IMR-90 (cell line): ENCODE data around the gene PRKAG2. TPM values are rescaled to one million over a fixed set of nuclear protein-coding genes. Genes with fewer than 3 reads are reported as not detected.

Experiments
- ATAC-seq: fragments of 200-7000 bp; cut with Tn5 transposase; 2 replicates; pipeline ENCODE4 v1.9.1; 2020; ENCODE audit warnings: low read depth, mild to moderate bottlenecking, moderate library complexity
- BruUV-seq: library from RNA; stranded (reverse); fragments of 400-500 nt; replicated peaks from 2 replicates; lab custom pipeline; 2021; lab: Mats Ljungman, UMichigan
- CTCF ChIA-PET: fragments of 300-600 bp; formaldehyde crosslinking; extraction: SDS; loops from one replicate; lab custom pipeline; 2021; ENCODE audit warnings: antibody characterized with exemption; lab: Yijun Ruan, JAX
- POLR2A ChIA-PET: fragments of 300-600 bp; sonication (Branson Sonifier 250); formaldehyde crosslinking; loops from one replicate; lab custom pipeline; 2022; ENCODE audit warnings: antibody characterized with exemption; ENCODE audit not compliant: unreplicated experiment; lab: Charles Lee
- DNase-seq: peaks from one replicate; pipeline ENCODE4 v3.0.0; 2013
- H2AFZ ChIP-seq: replicated peaks from 2 replicates; pipeline ENCODE3; 2013; ENCODE audit warnings: low read length, mild to moderate bottlenecking; ENCODE audit not compliant: poor library complexity
- H2AK5ac ChIP-seq: 2 replicates; pipeline ENCODE4 v1.6.1; 2013; ENCODE audit warnings: low read depth, low read length, inconsistent platforms
- H2AK9ac ChIP-seq: replicated peaks from 2 replicates; pipeline ENCODE3; 2013; ENCODE audit warnings: mild to moderate bottlenecking, low read depth, low read length, moderate library complexity; ENCODE audit not compliant: poor library complexity
- H2BK120ac ChIP-seq: 2 replicates; pipeline ENCODE4 v1.6.1; 2013; ENCODE audit warnings: low read depth, low read length, inconsistent platforms
- H2BK15ac ChIP-seq: 3 replicates; pipeline ENCODE4 v1.6.1; 2013; ENCODE audit warnings: low read depth, low read length, inconsistent platforms
- H2BK20ac ChIP-seq: 2 replicates; pipeline ENCODE4 v1.6.1; 2013; ENCODE audit warnings: low read depth, mild to moderate bottlenecking, inconsistent platforms, low read length, moderate library complexity
- H2BK5ac ChIP-seq: 2 replicates; pipeline ENCODE4 v1.6.1; 2013; ENCODE audit warnings: mild to moderate bottlenecking, low read depth, low read length, inconsistent platforms; ENCODE audit not compliant: poor library complexity, severe bottlenecking
- H3K14ac ChIP-seq: replicated peaks from 2 replicates; pipeline ENCODE4 v1.6.1; 2013; ENCODE audit warnings: low read depth, low read length, inconsistent platforms
- H3K18ac ChIP-seq: 2 replicates; pipeline ENCODE4 v1.6.1; 2013; ENCODE audit warnings: low read depth, low read length, control low read depth
- H3K23ac ChIP-seq: 2 replicates; pipeline ENCODE4 v1.6.1; 2013; ENCODE audit warnings: low read depth, low read length, inconsistent platforms
- H3K27ac ChIP-seq: 2 replicates; pipeline ENCODE4 v1.5.1; 2013; ENCODE audit warnings: mild to moderate bottlenecking, control low read depth, low read length; ENCODE audit not compliant: insufficient read depth
- H3K27me3 ChIP-seq: 2 replicates; pipeline ENCODE4 v1.6.1; 2013; ENCODE audit warnings: low read length; ENCODE audit not compliant: control insufficient read depth, insufficient read depth
- H3K36me3 ChIP-seq: 2 replicates; pipeline ENCODE4 v1.6.1; 2013; ENCODE audit warnings: low read length, mixed read lengths; ENCODE audit not compliant: control insufficient read depth, insufficient read depth
- H3K4ac ChIP-seq: 2 replicates; pipeline ENCODE4 v1.6.1; 2013; ENCODE audit warnings: low read depth, low read length, inconsistent platforms
- H3K4me1 ChIP-seq: 2 replicates; pipeline ENCODE4 v1.6.1; 2013; ENCODE audit warnings: low read length, mixed read lengths; ENCODE audit not compliant: control insufficient read depth, insufficient read depth
- H3K4me2 ChIP-seq: 2 replicates; pipeline ENCODE4 v1.6.1; 2013; ENCODE audit warnings: low read depth, mild to moderate bottlenecking, control low read depth, low read length, moderate library complexity
- H3K4me3 ChIP-seq: 2 replicates; pipeline ENCODE4 v1.5.1; 2013; ENCODE audit warnings: low read depth, mild to moderate bottlenecking, control low read depth, low read length, moderate library complexity; ENCODE audit not compliant: insufficient read depth
- H3K56ac ChIP-seq: 2 replicates; pipeline ENCODE4 v1.6.1; 2013; ENCODE audit warnings: low read length, inconsistent platforms; ENCODE audit not compliant: insufficient read depth; ENCODE audit errors: extremely low read depth
- H3K79me1 ChIP-seq, 2 experiments: 2 replicates each; pipeline ENCODE4 v1.6.1; 2013; ENCODE audit warnings: low read length in 2 of 2, inconsistent platforms in 1 of 2, low read depth in 1 of 2
- H3K9ac ChIP-seq: 2 replicates; pipeline ENCODE4 v1.6.1; 2013; ENCODE audit warnings: low read depth, low read length, control low read depth
- H3K9me1 ChIP-seq: 2 replicates; pipeline ENCODE4 v1.6.1; 2013; ENCODE audit warnings: low read length, inconsistent platforms; ENCODE audit not compliant: insufficient read depth
- H3K9me3 ChIP-seq: 2 replicates; pipeline ENCODE4 v1.6.1; 2013; ENCODE audit warnings: low read length; ENCODE audit not compliant: control insufficient read depth, insufficient read depth
- H4K20me1 ChIP-seq: 2 replicates; pipeline ENCODE4 v1.6.1; 2013; ENCODE audit warnings: low read length, inconsistent platforms; ENCODE audit not compliant: insufficient read depth
- H4K5ac ChIP-seq: 2 replicates; pipeline ENCODE4 v1.6.1; 2013; ENCODE audit warnings: mild to moderate bottlenecking, low read depth, low read length, control low read depth
- H4K8ac ChIP-seq, 2 experiments: 2 replicates each; pipeline ENCODE4 v1.6.1; 2013; ENCODE audit warnings: low read depth in 2 of 2, low read length in 2 of 2, control low read depth in 1 of 2, inconsistent platforms in 1 of 2
- H4K91ac ChIP-seq: 2 replicates; pipeline ENCODE4 v1.6.1; 2013; ENCODE audit warnings: low read depth, low read length, inconsistent platforms; ENCODE audit not compliant: insufficient read depth
- BHLHE40 ChIP-seq: fragments of 150-350 bp; IDR thresholded peaks from 2 replicates; pipeline ENCODE4 v1.6.1; 2016; ENCODE audit warnings: mild to moderate bottlenecking, low read depth, low read length
- CHD1 ChIP-seq: IDR thresholded peaks from 2 replicates; pipeline ENCODE4 v1.6.1; 2012; ENCODE audit warnings: low read depth, low read length, improper control_type of control experiment
- ELK1 ChIP-seq: fragments of 150-350 bp; IDR thresholded peaks from 2 replicates; pipeline ENCODE4 v1.6.1; 2016; ENCODE audit warnings: low read depth, mild to moderate bottlenecking, low read length, moderate library complexity, borderline replicate concordance
- FOS ChIP-seq: fragments of 150-350 bp; IDR thresholded peaks from 2 replicates; pipeline ENCODE4 v1.6.1; 2016; ENCODE audit warnings: low read depth, low read length
- MAFK ChIP-seq: IDR thresholded peaks from 2 replicates; pipeline ENCODE4 v1.6.1; 2012; ENCODE audit warnings: low read depth, low read length, improper control_type of control experiment
- MAZ ChIP-seq: IDR thresholded peaks from 2 replicates; pipeline ENCODE4 v1.6.1; 2012; ENCODE audit warnings: low read depth, mild to moderate bottlenecking, low read length, improper control_type of control experiment, moderate library complexity, borderline replicate concordance
- MXI1 ChIP-seq: IDR thresholded peaks from 2 replicates; pipeline ENCODE4 v1.6.1; 2012; ENCODE audit warnings: low read depth, mild to moderate bottlenecking, low read length, moderate library complexity, borderline replicate concordance
- NFE2L2 ChIP-seq: fragments of 150-350 bp; IDR thresholded peaks from 2 replicates; pipeline ENCODE4 v1.6.1; 2016; ENCODE audit warnings: low read depth, mild to moderate bottlenecking, low read length
- POLR2A ChIP-seq: IDR thresholded peaks from 2 replicates; pipeline ENCODE4 v1.6.1; 2012; ENCODE audit warnings: mild to moderate bottlenecking, low read depth, low read length
- RAD21 ChIP-seq: IDR thresholded peaks from 2 replicates; pipeline ENCODE4 v1.6.1; 2012; ENCODE audit warnings: low read length, improper control_type of control experiment
- RCOR1 ChIP-seq: IDR thresholded peaks from 2 replicates; pipeline ENCODE4 v1.6.1; 2012; ENCODE audit warnings: mild to moderate bottlenecking, low read length, improper control_type of control experiment; ENCODE audit not compliant: insufficient replicate concordance
- RFX5 ChIP-seq: IDR thresholded peaks from 2 replicates; pipeline ENCODE4 v1.8.0; 2012; ENCODE audit warnings: low read depth, mild to moderate bottlenecking, low read length, moderate library complexity
- SMC3 ChIP-seq: fragments of 150-350 bp; IDR thresholded peaks from 2 replicates; pipeline ENCODE4 v1.6.1; 2016; ENCODE audit warnings: low read depth, mild to moderate bottlenecking, antibody characterized with exemption, low read length, moderate library complexity
- USF2 ChIP-seq: fragments of 150-350 bp; IDR thresholded peaks from 2 replicates; pipeline ENCODE4 v1.6.1; 2017; ENCODE audit warnings: mild to moderate bottlenecking, antibody characterized with exemption, low read length, low read depth
- WGBS, 2 experiments: methylation state at CpG; one replicate each; pipeline versions ENCODE4 v1.1.5 to v1.1.7; 2013; ENCODE audit warnings: missing lambda C conversion rate in 2 of 2; ENCODE audit not compliant: insufficient read length in 1 of 2; ENCODE audit errors: extremely low coverage in 2 of 2; 5-methylcytosine and 5-hydroxymethylcytosine counted together
- dilution Hi-C: fragments of 300-500 bp; cut with HindIII; formaldehyde crosslinking; loops from one replicate; pipeline ENCODE4 v1.14.3; 2018; ENCODE audit warnings: low sequenced_read_pairs; ENCODE audit not compliant: unreplicated experiment
- in situ Hi-C: fragments of 300-500 bp; cut with MboI; formaldehyde crosslinking; loops from 3 replicates; pipeline ENCODE4 v1.14.3; 2019; ENCODE audit warnings: low sequenced_read_pairs, inconsistent platforms, mixed read lengths
- intact Hi-C: fragments of 100-400 bp; cut with micrococcal nuclease; formaldehyde crosslinking; loops from 2 replicates; pipeline ENCODE4 v1.10.0; 2022
- polyA plus RNA-seq, 3 experiments: library from polyadenylated mRNA; depleted of rRNA; stranded (reverse); fragments of >200 nt; gene quantifications; 2 replicates each; pipeline ENCODE4 v1.2.3, GENCODE V29; 2012; ENCODE audit warnings: low replicate concordance in 1 of 3
- total RNA-seq: library from RNA; depleted of rRNA; stranded (reverse); fragments of >200 nt; gene quantifications from 2 replicates; pipeline ENCODE4 v1.2.3, GENCODE V29; 2012
- TF ChIP-seq, protein P1 (sequence below): conservative IDR thresholded peaks from 2 replicates; pipeline ENCODE4 v1.5.1; 2012; ENCODE audit warnings: mild to moderate bottlenecking, low read depth, low read length, improper control_type of control experiment

PRKAG2 gene
- total and polyA plus RNA-seq, 2 of the 4 experiments (the other 2 are of a cell fraction) = 15.4 to 21.6 TPM

- Histone ChIP-seq H4K5ac (no peak overlapping the region), H3K9ac (no peak overlapping the region), H3K56ac (no peak overlapping the region), H2AFZ (no peak overlapping the region), H4K8ac (no peak overlapping the region), H2BK15ac (no peak overlapping the region), H3K4me3 (no peak overlapping the region), H3K36me3 (no peaks in the 10 kb centered on the region), H3K23ac (no peak overlapping the region), H3K27ac (no peak overlapping the region), H2AK5ac (no peak overlapping the region), H3K18ac (no peak overlapping the region), H3K9me1 (no peaks in the 10 kb centered on the region), H2BK120ac (no peak overlapping the region), H3K4ac (no peak overlapping the region), H3K4me1 (no peaks in the 10 kb centered on the region; the same call in 1 of the 2 replicates), H3K4me2 (no peak overlapping the region), H3K79me1 (no peaks in the 10 kb centered on the region), H3K9me3 (no peaks in the 10 kb centered on the region), H2AK9ac (no peak overlapping the region), H3K27me3 (peaks cover 27% of the 10 kb centered on the region; the same call in 1 of the 2 replicates), H2BK5ac (no peak overlapping the region), H4K20me1 (no peaks in the 10 kb centered on the region), H2BK20ac (no peak overlapping the region), H4K91ac (no peak overlapping the region), H3K14ac (no peak overlapping the region)
- DNase-seq (no peak), ATAC-seq (no peak)
- ChIA-PET POLR2A (no interaction called here), CTCF (no interaction called here)
- TF ChIP-seq POLR2A (no peak), FOS (no peak), CHD1 (no peak), SMC3 (no peak), MXI1 (no peak), NFE2L2 (no peak), MAZ (no peak), RFX5 (no peak), USF2 (no peak), BHLHE40 (no peak), ELK1 (no peak), RAD21 (no peak), RCOR1 (no peak), MAFK (no peak)
- TF ChIP-seq, protein P1, sequence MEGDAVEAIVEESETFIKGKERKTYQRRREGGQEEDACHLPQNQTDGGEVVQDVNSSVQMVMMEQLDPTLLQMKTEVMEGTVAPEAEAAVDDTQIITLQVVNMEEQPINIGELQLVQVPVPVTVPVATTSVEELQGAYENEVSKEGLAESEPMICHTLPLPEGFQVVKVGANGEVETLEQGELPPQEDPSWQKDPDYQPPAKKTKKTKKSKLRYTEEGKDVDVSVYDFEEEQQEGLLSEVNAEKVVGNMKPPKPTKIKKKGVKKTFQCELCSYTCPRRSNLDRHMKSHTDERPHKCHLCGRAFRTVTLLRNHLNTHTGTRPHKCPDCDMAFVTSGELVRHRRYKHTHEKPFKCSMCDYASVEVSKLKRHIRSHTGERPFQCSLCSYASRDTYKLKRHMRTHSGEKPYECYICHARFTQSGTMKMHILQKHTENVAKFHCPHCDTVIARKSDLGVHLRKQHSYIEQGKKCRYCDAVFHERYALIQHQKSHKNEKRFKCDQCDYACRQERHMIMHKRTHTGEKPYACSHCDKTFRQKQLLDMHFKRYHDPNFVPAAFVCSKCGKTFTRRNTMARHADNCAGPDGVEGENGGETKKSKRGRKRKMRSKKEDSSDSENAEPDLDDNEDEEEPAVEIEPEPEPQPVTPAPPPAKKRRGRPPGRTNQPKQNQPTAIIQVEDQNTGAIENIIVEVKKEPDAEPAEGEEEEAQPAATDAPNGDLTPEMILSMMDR = no peak
- no TSS peak for BruUV-seq
- in situ Hi-C loops = no loop called here
- dilution Hi-C loops = no loop called here
- 65% methylated on average over 7 of the region's 13 CpGs; no CpG with 5 or more reads in 1 of the 2 experiments for WGBS, 2 experiments
- intact Hi-C loops = no loop called here
Measured at GRCh38 chr7:151839451-151839921, 37.4 kb downstream of the PRKAG2 start.
